HepG2 (cell line): ENCODE results near the gene C6orf58. TPM values are rescaled to one million over a fixed set of nuclear protein-coding genes. Genes with fewer than 3 reads are reported as not detected.

ENCODE experiments used
- ATAC-seq: fragments of 200-7000 bp; cut with Tn5 transposase; 3 replicates; pipeline ENCODE4 v1.9.1; 2020; ENCODE audit warnings: mild to moderate bottlenecking, moderate library complexity
- BruUV-seq: library from RNA; stranded (reverse); fragments of 400-500 nt; replicated peaks from 2 replicates; lab custom pipeline; 2021; lab: Mats Ljungman, UMichigan
- CTCF ChIA-PET: fragments of 300-600 bp; formaldehyde crosslinking; extraction: SDS; loops from one replicate; lab custom pipeline; 2021; ENCODE audit warnings: low total read pairs, inconsistent platforms, low intra/inter-chr PET ratio; lab: Yijun Ruan, JAX
- POLR2A ChIA-PET: fragments of 350-600 bp; sonication (Branson Sonifier 250); formaldehyde crosslinking; loops from one replicate; lab custom pipeline; 2020; ENCODE audit warnings: antibody characterized with exemption, inconsistent platforms; lab: Yijun Ruan, JAX
- DNase-seq: peaks from one replicate; pipeline ENCODE4 v3.0.0-alpha.2; 2015; ENCODE audit warnings: low spot score
- FAIRE-seq: peaks from 3 replicates; lab custom pipeline; 2011; peaks lifted over from hg19 to GRCh38; lab: Jason Lieb, UNC
- H2AFZ ChIP-seq: one replicate; pipeline ENCODE4 v1.6.1; 2011; ENCODE audit warnings: low read length, inconsistent platforms
- H3K27ac ChIP-seq: fragments of 300-600 bp; 3 replicates; pipeline ENCODE4 v1.8.0; 2011; ENCODE audit warnings: mixed run types, mild to moderate bottlenecking, mixed read lengths, low read length, inconsistent platforms; ENCODE audit not compliant: insufficient read depth; ENCODE audit errors: extremely low read length
- H3K27me3 ChIP-seq, 2 experiments: fragments of 200-600 bp in 1 of 2; 2 replicates in 1 of 2; 3 replicates in 1 of 2; pipeline versions ENCODE4 v1.6.0 to v1.8.0; 2011; ENCODE audit warnings: low read length in 2 of 2, mild to moderate bottlenecking in 2 of 2, moderate library complexity in 2 of 2, inconsistent platforms in 1 of 2; ENCODE audit not compliant: insufficient read depth in 2 of 2, control insufficient read depth in 1 of 2
- H3K36me3 ChIP-seq, 2 experiments: fragments of 200-600 bp in 1 of 2; replicated peaks in 1 of 2; 2 replicates in 1 of 2; 3 replicates in 1 of 2; pipeline versions ENCODE4 v1.5.1 to v1.8.0; 2011; ENCODE audit warnings: low read length in 2 of 2, inconsistent platforms in 1 of 2; ENCODE audit not compliant: insufficient read depth in 2 of 2, control insufficient read depth in 1 of 2
- H3K4me1 ChIP-seq: 2 replicates; pipeline ENCODE4 v1.5.1; 2012; ENCODE audit warnings: low read length, inconsistent platforms; ENCODE audit not compliant: insufficient read depth
- H3K4me2 ChIP-seq: 2 replicates; pipeline ENCODE4 v1.6.0; 2011; ENCODE audit warnings: low read depth, low read length, inconsistent platforms
- H3K4me3 ChIP-seq, 3 experiments: fragments of 200-600 bp in 1 of 3; sonication (generic), shearing (Covaris generic) in 1 of 3; replicated peaks in 1 of 3; 2 replicates each; pipeline ENCODE4 v1.5.1; 2011 to 2016; ENCODE audit warnings: low read length in 3 of 3, inconsistent platforms in 2 of 3, low read depth in 2 of 3, mild to moderate bottlenecking in 2 of 3, control low read depth in 1 of 3, mixed read lengths in 1 of 3; ENCODE audit not compliant: insufficient read depth in 1 of 3
- H3K79me2 ChIP-seq: one replicate; pipeline ENCODE4 v1.6.1; 2011; ENCODE audit warnings: low read length, inconsistent platforms; ENCODE audit not compliant: insufficient read depth
- H3K9ac ChIP-seq: 2 replicates; pipeline ENCODE4 v1.6.0; 2011; ENCODE audit warnings: mild to moderate bottlenecking, low read depth, low read length, inconsistent platforms; ENCODE audit not compliant: insufficient read depth
- H3K9me3 ChIP-seq: 2 replicates; pipeline ENCODE4 v1.5.1; 2012; ENCODE audit warnings: mild to moderate bottlenecking, low read length
- H4K20me1 ChIP-seq: 2 replicates; pipeline ENCODE4 v1.6.0; 2011; ENCODE audit warnings: inconsistent platforms, mild to moderate bottlenecking, low read length, moderate library complexity; ENCODE audit not compliant: insufficient read depth
- DMAP1 ChIP-seq: IDR thresholded peaks from 2 replicates; pipeline ENCODE4 v1.6.1; 2016
- NBN ChIP-seq: fragments of 450-650 bp; conservative IDR thresholded peaks from 2 replicates; pipeline ENCODE4 v1.6.1; 2017
- NCOA1 ChIP-seq: sonication (generic); formaldehyde crosslinking; IDR thresholded peaks from 2 replicates; pipeline ENCODE4 v1.9.0; 2021; ENCODE audit warnings: missing genetic modification reagents
- STAG1 ChIP-seq: sonication (generic); formaldehyde crosslinking; IDR thresholded peaks from 2 replicates; pipeline ENCODE4 v1.4.0; 2020; ENCODE audit warnings: missing genetic modification reagents
- WGBS: methylation state at CpG from one replicate; pipeline ENCODE4 v1.1.6; 2017; ENCODE audit warnings: low lambda C conversion rate; 5-methylcytosine and 5-hydroxymethylcytosine counted together
- in situ Hi-C: cut with HindIII; loops from 2 replicates; pipeline ENCODE4 v1.10.0; 2017; ENCODE audit warnings: low pct_unique_long_range_greater_than_20kb; ENCODE audit not compliant: extremely low pct_ligation_motif_present
- intact Hi-C: fragments of 100-400 bp; cut with micrococcal nuclease; formaldehyde crosslinking; loops from one replicate; pipeline ENCODE4 v1.10.0; 2022; ENCODE audit not compliant: unreplicated experiment
- polyA plus RNA-seq, 8 experiments: library from polyadenylated mRNA; depleted of rRNA in 3 of 8; stranded (reverse) in 7 of 8; unstranded in 1 of 8; fragments of >200 nt; fragmentation: Illumina TruSeq in 4 of 8; extraction: Trizol in 4 of 8; gene quantifications; 2 replicates each; pipeline versions ENCODE4 v1.2.1 to v1.2.3, GENCODE V29; 2011 to 2016; ENCODE audit warnings: low read depth in 4 of 8, missing spikeins in 1 of 8, mixed read lengths in 1 of 8; ENCODE audit not compliant: insufficient read depth in 1 of 8
- total RNA-seq, 5 experiments: library from RNA; depleted of rRNA; stranded (reverse); fragments of >200 nt; fragmentation: Illumina TruSeq; extraction: Trizol; gene quantifications; 2 replicates each; pipeline ENCODE4 v1.2.3, GENCODE V29; 2016; ENCODE audit warnings: low read depth in 1 of 5
- TF ChIP-seq, protein P1 (sequence below): sonication (generic); formaldehyde crosslinking; IDR thresholded peaks from 2 replicates; pipeline ENCODE4 v1.8.0; 2022; ENCODE audit warnings: missing genetic modification reagents, low read depth, mild to moderate bottlenecking, borderline replicate concordance
- TF ChIP-seq, protein P2 (sequence below): conservative IDR thresholded peaks from 2 replicates; pipeline ENCODE4 v1.6.1; 2018; ENCODE audit warnings: missing genetic modification reagents
- TF ChIP-seq, protein P3 (sequence below): sonication (generic); formaldehyde crosslinking; IDR thresholded peaks from 2 replicates; pipeline ENCODE4 v1.5.0; 2020; ENCODE audit warnings: mild to moderate bottlenecking, missing genetic modification reagents, moderate library complexity

C6orf58 gene
- total and polyA plus RNA-seq, 2 of the 13 experiments (the other 11 are each of a cell fraction or from before 2014, with no cell fraction given), result not detected

DNA sequence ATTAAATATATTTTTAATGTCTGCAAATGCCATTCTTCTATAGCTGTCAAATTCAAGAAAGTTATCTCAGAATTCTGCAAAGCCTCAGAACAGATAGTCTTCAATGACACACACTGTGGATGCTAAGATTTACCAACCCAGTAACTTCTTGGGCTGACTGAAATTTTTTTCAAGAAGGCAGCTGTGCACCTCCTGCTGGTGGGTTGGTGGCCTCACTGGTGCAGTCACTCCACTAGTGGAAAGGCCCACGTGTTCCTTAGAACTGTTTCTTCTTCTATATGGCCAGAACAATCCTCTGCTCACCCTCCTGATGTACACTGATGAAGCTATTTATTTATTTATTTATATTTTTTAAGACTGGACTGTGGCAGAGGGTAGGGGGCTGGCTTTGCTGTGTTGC lies 29.8 kb upstream of the C6orf58 start:
- CTCF ChIA-PET, result interaction anchor here (1.4 kb wide), 1 partner anchor 82 kb away, joined by 6 read pairs; no protein-coding TSS in a partner anchor

More for the DNA sequence above, 29.8 kb upstream of the C6orf58 start:
- intact Hi-C loops, result loop anchor here (1.0 to 10.0 kb wide), 3 partner anchors 82 to 362 kb away; no protein-coding TSS in a partner anchor
- Histone ChIP-seq H3K27ac (no peak overlapping the region), H4K20me1 (no peaks in the 10 kb centered on the region), H3K9me3 (no peaks in the 10 kb centered on the region), H3K36me3 (no peaks in the 10 kb centered on the region), H3K4me2 (no peak overlapping the region), H2AFZ (no peak overlapping the region), H3K4me1 (no peaks in the 10 kb centered on the region), H3K4me3 (no peak overlapping the region), H3K9ac (no peak overlapping the region), H3K27me3 (no peaks in the 10 kb centered on the region), H3K79me2 (no peaks in the 10 kb centered on the region)
- in situ Hi-C loops, result no loop called here
- FAIRE-seq, result no peak
- WGBS, result 0% methylated on average over 1 of the region's 1 CpG
- ATAC-seq, result peak; percentile 69
- no peak for DNase-seq
- TF ChIP-seq NCOA1 (CRISPR knock-in tag), result no peak
- TF ChIP-seq DMAP1 (CRISPR knock-in tag), result no peak
- TF ChIP-seq, protein P1, sequence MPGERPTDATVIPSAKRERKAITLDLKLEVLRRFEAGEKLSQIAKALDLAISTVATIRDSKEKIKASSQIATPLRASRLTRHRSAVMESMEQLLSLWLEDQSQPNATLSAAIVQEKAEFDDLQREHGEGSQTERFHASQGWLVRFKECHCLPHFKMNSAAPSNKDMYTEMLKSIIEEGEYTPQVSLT (CRISPR knock-in tag), result no peak
- TF ChIP-seq STAG1 (CRISPR knock-in tag), result peak; percentile 35; the same call in 1 of the 2 replicates
- TF ChIP-seq NBN, result no peak
- TF ChIP-seq, protein P2, sequence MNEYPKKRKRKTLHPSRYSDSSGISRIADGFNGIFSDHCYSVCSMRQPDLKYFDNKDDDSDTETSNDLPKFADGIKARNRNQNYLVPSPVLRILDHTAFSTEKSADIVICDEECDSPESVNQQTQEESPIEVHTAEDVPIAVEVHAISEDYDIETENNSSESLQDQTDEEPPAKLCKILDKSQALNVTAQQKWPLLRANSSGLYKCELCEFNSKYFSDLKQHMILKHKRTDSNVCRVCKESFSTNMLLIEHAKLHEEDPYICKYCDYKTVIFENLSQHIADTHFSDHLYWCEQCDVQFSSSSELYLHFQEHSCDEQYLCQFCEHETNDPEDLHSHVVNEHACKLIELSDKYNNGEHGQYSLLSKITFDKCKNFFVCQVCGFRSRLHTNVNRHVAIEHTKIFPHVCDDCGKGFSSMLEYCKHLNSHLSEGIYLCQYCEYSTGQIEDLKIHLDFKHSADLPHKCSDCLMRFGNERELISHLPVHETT (CRISPR knock-in tag), result no peak
- TF ChIP-seq, protein P3, sequence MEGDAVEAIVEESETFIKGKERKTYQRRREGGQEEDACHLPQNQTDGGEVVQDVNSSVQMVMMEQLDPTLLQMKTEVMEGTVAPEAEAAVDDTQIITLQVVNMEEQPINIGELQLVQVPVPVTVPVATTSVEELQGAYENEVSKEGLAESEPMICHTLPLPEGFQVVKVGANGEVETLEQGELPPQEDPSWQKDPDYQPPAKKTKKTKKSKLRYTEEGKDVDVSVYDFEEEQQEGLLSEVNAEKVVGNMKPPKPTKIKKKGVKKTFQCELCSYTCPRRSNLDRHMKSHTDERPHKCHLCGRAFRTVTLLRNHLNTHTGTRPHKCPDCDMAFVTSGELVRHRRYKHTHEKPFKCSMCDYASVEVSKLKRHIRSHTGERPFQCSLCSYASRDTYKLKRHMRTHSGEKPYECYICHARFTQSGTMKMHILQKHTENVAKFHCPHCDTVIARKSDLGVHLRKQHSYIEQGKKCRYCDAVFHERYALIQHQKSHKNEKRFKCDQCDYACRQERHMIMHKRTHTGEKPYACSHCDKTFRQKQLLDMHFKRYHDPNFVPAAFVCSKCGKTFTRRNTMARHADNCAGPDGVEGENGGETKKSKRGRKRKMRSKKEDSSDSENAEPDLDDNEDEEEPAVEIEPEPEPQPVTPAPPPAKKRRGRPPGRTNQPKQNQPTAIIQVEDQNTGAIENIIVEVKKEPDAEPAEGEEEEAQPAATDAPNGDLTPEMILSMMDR (CRISPR knock-in tag), result peak; percentile 39
- no TSS peak for BruUV-seq
- POLR2A ChIA-PET, result no interaction called here
